ENCODE results near the gene DDX5.

- no peak for TF ChIP-seq CTCF (conservative IDR thresholded peaks at IDR 0.05; ENCODE audit: low read length)
- TF ChIP-seq EZH2phosphoT487 (IDR thresholded peaks at IDR 0.05; ENCODE audit: borderline replicate concordance), result no peak
These were observed 12.0 kb downstream of the DDX5 start for GRCh38 chr17:64494121-64494520.
